HEK293 (cell line): Measurements from ENCODE around the gene SORBS2.

Source experiments
- KLF16 ChIP-seq: fragments of 450-650 bp; formaldehyde crosslinking; IDR thresholded peaks from 2 replicates; pipeline ENCODE4 v1.5.1; 2017; ENCODE audit warnings: missing biosample characterization, missing genetic modification characterization
- SETDB1 ChIP-seq: IDR thresholded peaks from one replicate; pipeline ENCODE4 v1.6.1; 2017; ENCODE audit warnings: mild to moderate bottlenecking, low read length, moderate library complexity, mixed read lengths; ENCODE audit not compliant: insufficient read length
- ZBTB17 ChIP-seq: fragments of 450-650 bp; formaldehyde crosslinking; IDR thresholded peaks from 2 replicates; pipeline ENCODE4 v1.5.1; 2016; ENCODE audit warnings: missing biosample characterization, missing genetic modification characterization
- ZFP41 ChIP-seq: fragments of 450-650 bp; formaldehyde crosslinking; IDR thresholded peaks from 2 replicates; pipeline ENCODE4 v1.5.1; 2016; ENCODE audit warnings: missing biosample characterization, missing genetic modification characterization, borderline replicate concordance
- ZNF211 ChIP-seq: fragments of 450-650 bp; formaldehyde crosslinking; IDR thresholded peaks from 2 replicates; pipeline ENCODE4 v1.5.1; 2016; ENCODE audit warnings: low read depth, missing biosample characterization, missing genetic modification characterization
- ZNF23 ChIP-seq: fragments of 450-650 bp; formaldehyde crosslinking; IDR thresholded peaks from 2 replicates; pipeline ENCODE4 v1.5.1; 2016; ENCODE audit warnings: missing biosample characterization, missing genetic modification characterization, borderline replicate concordance
- ZNF274 ChIP-seq, 2 experiments: fragments of 200-500 bp in 1 of 2; fragments of 450-650 bp in 1 of 2; sonication (Bioruptor generic) in 1 of 2; formaldehyde crosslinking in 1 of 2; IDR thresholded peaks; 2 replicates each; pipeline versions ENCODE4 v1.5.1 to v1.6.1; 2014 to 2016; ENCODE audit warnings: borderline replicate concordance in 1 of 2, inconsistent platforms in 1 of 2, low read length in 1 of 2, missing biosample characterization in 1 of 2, missing genetic modification characterization in 1 of 2
- ZNF48 ChIP-seq: fragments of 450-650 bp; formaldehyde crosslinking; IDR thresholded peaks from 2 replicates; pipeline ENCODE4 v1.5.1; 2016; ENCODE audit warnings: missing biosample characterization, missing genetic modification characterization
- ZNF626 ChIP-seq: fragments of 450-650 bp; sonication (Bioruptor Pico); formaldehyde crosslinking; IDR thresholded peaks from 2 replicates; pipeline ENCODE4 v1.5.1; 2018; ENCODE audit warnings: missing biosample characterization, missing genetic modification characterization, inconsistent platforms
- ZNF76 ChIP-seq: fragments of 450-650 bp; formaldehyde crosslinking; IDR thresholded peaks from 2 replicates; pipeline ENCODE4; 2016; ENCODE audit warnings: low read depth, missing biosample characterization, missing genetic modification characterization, borderline replicate concordance
- ZNF792 ChIP-seq: fragments of 450-650 bp; formaldehyde crosslinking; IDR thresholded peaks from 2 replicates; pipeline ENCODE4 v1.5.1; 2016; ENCODE audit warnings: missing biosample characterization, missing genetic modification characterization
- ZNF830 ChIP-seq: fragments of 450-650 bp; IDR thresholded peaks from 2 replicates; pipeline ENCODE4 v1.5.0; 2018; ENCODE audit warnings: missing biosample characterization, missing genetic modification characterization, low read depth, mild to moderate bottlenecking, moderate library complexity
- TF ChIP-seq, protein P1 (sequence below): fragments of 450-650 bp; formaldehyde crosslinking; IDR thresholded peaks from 2 replicates; pipeline ENCODE4 v1.5.1; 2016; ENCODE audit warnings: missing biosample characterization, missing genetic modification characterization

DNA sequence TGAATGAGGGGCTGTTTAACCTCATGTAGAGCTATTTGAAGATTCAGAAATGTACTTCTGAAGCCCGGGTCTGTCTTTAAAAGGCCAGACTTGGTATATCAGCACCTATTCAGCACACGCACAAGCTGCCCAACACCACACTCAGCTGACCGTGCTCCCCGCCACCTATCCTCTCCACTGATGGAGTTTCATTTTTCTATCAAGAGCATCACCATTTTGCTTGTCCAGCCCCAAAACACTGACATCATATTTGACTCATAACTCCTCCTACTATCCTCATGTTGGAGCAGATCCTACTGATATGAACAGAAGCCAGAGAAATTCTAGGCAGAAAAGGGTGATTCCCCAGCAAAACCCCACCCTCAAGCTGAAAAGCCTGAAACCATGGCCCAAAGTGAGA is 100.3 kb downstream of the SORBS2 start:
- TF ChIP-seq ZNF48 (no peak), SETDB1 (no peak), ZNF76 (no peak), ZFP41 (no peak), ZNF792 (no peak), ZBTB17 (tag by site-specific recombination) (no peak), KLF16 (no peak), ZNF274 (IDR thresholded peaks at IDR 0.05; ENCODE audit: low read length) (no peak), ZNF274 (tag by site-specific recombination; IDR thresholded peaks at IDR 0.05; ENCODE audit: borderline replicate concordance) (no peak), ZNF23 (tag by site-specific recombination) (no peak), ZNF626 (tag by site-specific recombination) (no peak), ZNF830 (no peak), ZNF211 (tag by site-specific recombination) (no peak)
- TF ChIP-seq, protein P1, sequence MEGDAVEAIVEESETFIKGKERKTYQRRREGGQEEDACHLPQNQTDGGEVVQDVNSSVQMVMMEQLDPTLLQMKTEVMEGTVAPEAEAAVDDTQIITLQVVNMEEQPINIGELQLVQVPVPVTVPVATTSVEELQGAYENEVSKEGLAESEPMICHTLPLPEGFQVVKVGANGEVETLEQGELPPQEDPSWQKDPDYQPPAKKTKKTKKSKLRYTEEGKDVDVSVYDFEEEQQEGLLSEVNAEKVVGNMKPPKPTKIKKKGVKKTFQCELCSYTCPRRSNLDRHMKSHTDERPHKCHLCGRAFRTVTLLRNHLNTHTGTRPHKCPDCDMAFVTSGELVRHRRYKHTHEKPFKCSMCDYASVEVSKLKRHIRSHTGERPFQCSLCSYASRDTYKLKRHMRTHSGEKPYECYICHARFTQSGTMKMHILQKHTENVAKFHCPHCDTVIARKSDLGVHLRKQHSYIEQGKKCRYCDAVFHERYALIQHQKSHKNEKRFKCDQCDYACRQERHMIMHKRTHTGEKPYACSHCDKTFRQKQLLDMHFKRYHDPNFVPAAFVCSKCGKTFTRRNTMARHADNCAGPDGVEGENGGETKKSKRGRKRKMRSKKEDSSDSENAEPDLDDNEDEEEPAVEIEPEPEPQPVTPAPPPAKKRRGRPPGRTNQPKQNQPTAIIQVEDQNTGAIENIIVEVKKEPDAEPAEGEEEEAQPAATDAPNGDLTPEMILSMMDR, result no peak
